Keratinocyte (primary cell): ENCODE results near the gene CCL11. TPM values are rescaled to one million over a fixed set of nuclear protein-coding genes. Genes with fewer than 3 reads are reported as not detected.
"Not testable (repeated sequence)": the region's sequence is repeated elsewhere in the genome, so short reads cannot be mapped to it uniquely, and the experiment has no call there.

Experiments
- DNase-seq: peaks from one replicate; pipeline ENCODE4 v3.0.0-alpha.2; 2011; ENCODE audit warnings: low read depth, missing footprints, low spot score
- FAIRE-seq: peaks from 2 replicates; lab custom pipeline; 2011; peaks lifted over from hg19 to GRCh38; lab: Jason Lieb, UNC
- H2AFZ ChIP-seq: 2 replicates; pipeline ENCODE4 v1.6.0; 2012; ENCODE audit warnings: low read length, control low read depth, inconsistent platforms; ENCODE audit not compliant: control insufficient read depth
- H3K27ac ChIP-seq: 2 replicates; pipeline ENCODE4 v1.5.1; 2011; ENCODE audit warnings: low read length; ENCODE audit not compliant: control insufficient read depth, insufficient read depth
- H3K27me3 ChIP-seq: 3 replicates; pipeline ENCODE4 v1.6.0; 2011; ENCODE audit warnings: low read length; ENCODE audit not compliant: control insufficient read depth, insufficient read depth; ENCODE audit errors: extremely low read depth
- H3K36me3 ChIP-seq, 2 experiments: 2 replicates in 1 of 2; 3 replicates in 1 of 2; pipeline ENCODE4 v1.5.1; 2011; ENCODE audit warnings: low read length in 2 of 2, mild to moderate bottlenecking in 1 of 2; ENCODE audit not compliant: control insufficient read depth in 2 of 2, insufficient read depth in 2 of 2; ENCODE audit errors: extremely low read depth in 1 of 2
- H3K4me1 ChIP-seq: 3 replicates; pipeline ENCODE4 v1.5.1; 2011; ENCODE audit warnings: low read length; ENCODE audit not compliant: control insufficient read depth, insufficient read depth; ENCODE audit errors: extremely low read depth
- H3K4me2 ChIP-seq: 3 replicates; pipeline ENCODE4 v1.6.0; 2011; ENCODE audit warnings: low read depth, low read length; ENCODE audit not compliant: control insufficient read depth, insufficient read depth; ENCODE audit errors: extremely low read depth
- H3K4me3 ChIP-seq, 3 experiments: fragments of 200-600 bp in 1 of 3; sonication (generic) in 1 of 3; 2 replicates in 2 of 3; 3 replicates in 1 of 3; pipeline ENCODE4 v1.5.1; 2011 to 2016; ENCODE audit warnings: low read length in 3 of 3, mild to moderate bottlenecking in 3 of 3, control low read depth in 2 of 3, inconsistent platforms in 1 of 3, low read depth in 1 of 3, mixed read lengths in 1 of 3, mixed run types in 1 of 3, moderate library complexity in 1 of 3; ENCODE audit not compliant: control insufficient read depth in 2 of 3, insufficient read depth in 2 of 3; ENCODE audit errors: extremely low read depth in 1 of 3
- H3K79me2 ChIP-seq: 2 replicates; pipeline ENCODE4 v1.6.0; 2012; ENCODE audit warnings: low read length; ENCODE audit not compliant: control insufficient read depth, insufficient read depth
- H3K9ac ChIP-seq: 3 replicates; pipeline ENCODE4 v1.6.0; 2011; ENCODE audit warnings: low read length; ENCODE audit not compliant: control insufficient read depth, insufficient read depth; ENCODE audit errors: extremely low read depth
- H3K9me1 ChIP-seq: 3 replicates; pipeline ENCODE4 v1.6.0; 2011; ENCODE audit warnings: low read length; ENCODE audit not compliant: control insufficient read depth, insufficient read depth; ENCODE audit errors: extremely low read depth
- H3K9me3 ChIP-seq: 2 replicates; pipeline ENCODE4 v1.5.1; 2012; ENCODE audit warnings: low read depth, low read length; ENCODE audit not compliant: control insufficient read depth
- H4K20me1 ChIP-seq: 3 replicates; pipeline ENCODE4 v1.6.0; 2011; ENCODE audit warnings: low read length; ENCODE audit not compliant: control insufficient read depth, insufficient read depth; ENCODE audit errors: extremely low read depth
- CTCF ChIP-seq, 3 experiments: IDR thresholded peaks in 1 of 3; conservative IDR thresholded peaks in 1 of 3; optimal IDR thresholded peaks in 1 of 3; 2 replicates in 2 of 3; 3 replicates in 1 of 3; pipeline versions ENCODE3 to v1.5.1; 2011; ENCODE audit warnings: low read length in 3 of 3, mild to moderate bottlenecking in 3 of 3, moderate library complexity in 2 of 3, control low read depth in 1 of 3, inconsistent platforms in 1 of 3; ENCODE audit not compliant: insufficient read depth in 2 of 3; ENCODE audit errors: extremely low read depth in 1 of 3
- EZH2 ChIP-seq: IDR thresholded peaks from one replicate; pipeline ENCODE4 v1.6.1; 2012; ENCODE audit warnings: inconsistent platforms, mild to moderate bottlenecking, low read length, moderate library complexity
- dilution Hi-C: fragments of 300-500 bp; cut with MboI; formaldehyde crosslinking; loops from one replicate; pipeline ENCODE4 v1.7.0; 2020; ENCODE audit warnings: low sequenced_read_pairs; ENCODE audit not compliant: extremely low pct_ligation_motif_present
- polyA plus RNA-seq, 5 experiments: library from polyadenylated mRNA; depleted of rRNA in 3 of 5; stranded (reverse) in 3 of 5; stranded (forward) in 1 of 5; unstranded in 1 of 5; fragments of >200 nt; gene quantifications; 1 replicate in 1 of 5; 2 replicates in 3 of 5; 3 replicates in 1 of 5; pipeline versions ENCODE4 v1.2.1 to v1.2.3, GENCODE V29; 2011 to 2012; ENCODE audit warnings: missing spikeins in 2 of 5, low read depth in 1 of 5, low replicate concordance in 1 of 5

CCL11 gene
- polyA plus RNA-seq, 1 donor (not counting 4 experiments of a cell fraction or from before 2014, with no cell fraction given): not detected

- Histone ChIP-seq H3K27ac (no peak within 1 kb of the TSS), H3K4me3 (no peak within 1 kb of the TSS), H3K4me2 (no peak within 1 kb of the TSS), H3K9ac (no peak within 1 kb of the TSS), H3K9me1 (no peaks in the 10 kb centered on the region), H3K27me3 (no peaks in the 10 kb centered on the region), H2AFZ (no peak within 1 kb of the TSS), H3K4me1 (no peaks in the 10 kb centered on the region), H3K79me2 (no peaks in the 10 kb centered on the region), H3K36me3 (no peaks in the 10 kb centered on the region), H4K20me1 (no peaks in the 10 kb centered on the region), H3K9me3 (no peaks in the 10 kb centered on the region)
- FAIRE-seq (no peak), DNase-seq (no peak)
- TF ChIP-seq CTCF (optimal IDR thresholded peaks at IDR 0.05 in 1 of 3, IDR thresholded peaks at IDR 0.05 in 1 of 3, conservative IDR thresholded peaks at IDR 0.05 in 1 of 3; ENCODE audit: extremely low read depth in 1 of 3, insufficient read depth in 2 of 3, low read length in 3 of 3): no peak
- TF ChIP-seq EZH2: no peak
- dilution Hi-C loops: no loop called here
Observed at GRCh38 chr17:34319039-34319483, 33.5 kb downstream of the CCL11 start, which contains the start of gene CCL8. CCL8 (plus strand) TSS chr17:34319435; CDS start chr17:34319502, 67 bp downstream.

DNA sequence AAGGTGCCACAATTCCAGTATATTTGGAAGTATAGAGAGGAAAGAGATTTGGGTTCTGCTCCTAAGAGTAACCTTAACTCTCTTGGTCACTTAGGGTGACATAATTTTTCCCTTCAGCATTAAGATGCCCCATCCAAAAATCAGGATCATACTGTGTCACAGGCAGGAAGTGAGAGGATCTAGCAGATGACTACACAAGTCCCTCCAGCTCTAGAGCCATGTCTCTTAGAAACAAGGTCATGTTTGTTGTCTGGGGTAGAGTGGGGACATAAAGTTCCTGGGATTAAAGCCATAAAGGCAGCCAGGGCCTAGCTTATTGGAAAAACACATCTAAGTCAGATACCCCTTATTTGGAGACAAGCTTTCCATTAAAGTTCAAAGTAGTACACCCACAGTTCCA, 36.4 kb downstream of the CCL11 start:
- no peak for TF ChIP-seq CTCF (optimal IDR thresholded peaks at IDR 0.05 in 1 of 3, IDR thresholded peaks at IDR 0.05 in 1 of 3, conservative IDR thresholded peaks at IDR 0.05 in 1 of 3; ENCODE audit: extremely low read depth in 1 of 3, insufficient read depth in 2 of 3, low read length in 3 of 3)
- no peak for TF ChIP-seq EZH2
- H2AFZ ChIP-seq: no peak overlapping the region
- FAIRE-seq: no peak
- H4K20me1 ChIP-seq: no peaks in the 10 kb centered on the region
- dilution Hi-C loops: no loop called here
- no peak overlapping the region for H3K4me3 ChIP-seq
- DNase-seq: no peak
- no peaks in the 10 kb centered on the region for H3K9me3 ChIP-seq
- no peaks in the 10 kb centered on the region for H3K36me3 ChIP-seq
- H3K9me1 ChIP-seq: no peaks in the 10 kb centered on the region
- H3K9ac ChIP-seq: no peak overlapping the region
- H3K27me3 ChIP-seq: no peaks in the 10 kb centered on the region
- no peaks in the 10 kb centered on the region for H3K4me1 ChIP-seq
- H3K79me2 ChIP-seq: no peaks in the 10 kb centered on the region
- H3K27ac ChIP-seq: no peak overlapping the region
- H3K4me2 ChIP-seq: no peak overlapping the region

DNA sequence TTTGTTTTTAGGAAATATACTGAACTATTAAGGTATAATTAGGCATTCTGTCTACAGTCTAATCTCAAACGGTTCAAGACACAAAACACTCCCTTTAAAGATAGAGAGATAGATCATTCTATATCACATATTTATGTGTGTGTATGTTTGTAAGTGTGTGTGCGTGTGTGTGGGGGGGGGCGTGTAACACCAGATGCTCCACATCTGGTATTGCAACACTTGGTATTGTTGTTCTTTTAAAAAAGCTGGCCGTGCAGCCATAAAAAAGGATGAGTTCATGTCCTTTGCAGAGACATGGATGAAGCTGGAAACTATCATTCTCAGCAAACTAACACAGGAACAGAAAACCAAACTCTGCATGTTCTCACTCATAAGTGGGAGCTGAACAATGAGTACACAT, 42.0 kb downstream of the CCL11 start:
- H3K36me3 ChIP-seq, H4K20me1 ChIP-seq, H3K9me1 ChIP-seq, H3K79me2 ChIP-seq, H3K4me3 ChIP-seq, H2AFZ ChIP-seq, H3K27ac ChIP-seq, H3K9me3 ChIP-seq, H3K27me3 ChIP-seq, H3K4me2 ChIP-seq, H3K4me1 ChIP-seq, DNase-seq, dilution Hi-C loops, H3K9ac ChIP-seq, FAIRE-seq: not testable (repeated sequence)
